ENCODE data around the gene EML1. TPM values are rescaled to one million over a fixed set of nuclear protein-coding genes. Genes with fewer than 3 reads are reported as not detected.
A peak's percentile ranks its signal among the peaks of the same experiment; 100 is the strongest.

Gene EML1
- total RNA-seq, 2 donors from 2014 or later: 28.3 to 30.2 TPM

DNA sequence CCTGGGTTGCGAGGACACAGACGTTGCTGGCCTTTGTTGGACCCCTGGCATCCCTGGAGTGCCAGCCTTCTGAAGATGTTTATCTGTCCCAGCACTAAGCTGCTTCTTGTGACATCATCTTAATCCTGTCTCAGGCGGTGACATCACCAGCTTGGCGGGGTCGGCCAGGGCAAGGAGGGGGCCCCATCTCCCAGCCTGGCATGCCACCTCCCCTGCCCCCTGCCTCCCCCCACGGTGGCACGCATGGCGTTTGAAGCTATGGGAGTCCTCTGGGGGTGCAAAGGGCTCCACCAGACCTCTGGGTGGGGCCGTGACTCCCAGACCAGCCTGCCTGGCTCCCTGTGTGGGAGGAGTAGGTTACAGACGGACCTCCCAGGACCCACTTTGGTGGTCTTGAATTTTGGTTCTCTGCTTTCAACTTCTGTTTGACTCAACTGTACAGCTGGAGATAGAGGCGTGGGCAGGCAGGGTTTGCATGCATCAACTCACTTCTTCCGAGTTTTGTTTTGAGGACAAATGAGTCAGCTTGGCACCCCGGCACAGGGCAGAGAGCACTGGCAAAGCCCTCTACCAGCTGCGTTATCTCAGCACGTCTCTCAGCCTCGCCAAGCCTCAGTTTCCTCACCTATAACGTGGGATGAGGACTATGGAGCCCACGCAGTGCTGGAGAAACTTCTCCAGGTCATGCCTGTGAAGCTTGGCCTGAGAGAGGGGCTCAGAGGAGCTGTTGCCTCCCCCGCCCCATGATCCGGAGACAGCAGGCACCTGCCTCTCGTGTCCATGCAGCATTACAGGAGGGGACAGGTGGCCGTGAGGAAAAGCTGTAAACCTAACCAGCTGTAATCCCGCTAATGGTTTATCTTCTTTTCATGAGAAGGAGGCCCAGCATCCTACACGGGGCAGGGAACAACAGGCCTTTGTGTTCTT, 38.8 kb upstream of the EML1 start:
- DNase-seq (ENCODE audit: low spot score): no peak
- TF ChIP-seq, protein P1, sequence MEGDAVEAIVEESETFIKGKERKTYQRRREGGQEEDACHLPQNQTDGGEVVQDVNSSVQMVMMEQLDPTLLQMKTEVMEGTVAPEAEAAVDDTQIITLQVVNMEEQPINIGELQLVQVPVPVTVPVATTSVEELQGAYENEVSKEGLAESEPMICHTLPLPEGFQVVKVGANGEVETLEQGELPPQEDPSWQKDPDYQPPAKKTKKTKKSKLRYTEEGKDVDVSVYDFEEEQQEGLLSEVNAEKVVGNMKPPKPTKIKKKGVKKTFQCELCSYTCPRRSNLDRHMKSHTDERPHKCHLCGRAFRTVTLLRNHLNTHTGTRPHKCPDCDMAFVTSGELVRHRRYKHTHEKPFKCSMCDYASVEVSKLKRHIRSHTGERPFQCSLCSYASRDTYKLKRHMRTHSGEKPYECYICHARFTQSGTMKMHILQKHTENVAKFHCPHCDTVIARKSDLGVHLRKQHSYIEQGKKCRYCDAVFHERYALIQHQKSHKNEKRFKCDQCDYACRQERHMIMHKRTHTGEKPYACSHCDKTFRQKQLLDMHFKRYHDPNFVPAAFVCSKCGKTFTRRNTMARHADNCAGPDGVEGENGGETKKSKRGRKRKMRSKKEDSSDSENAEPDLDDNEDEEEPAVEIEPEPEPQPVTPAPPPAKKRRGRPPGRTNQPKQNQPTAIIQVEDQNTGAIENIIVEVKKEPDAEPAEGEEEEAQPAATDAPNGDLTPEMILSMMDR (IDR thresholded peaks at IDR 0.05): no peak
- Histone ChIP-seq H3K4me3 (no peak overlapping the region), H3K4me1 (peaks cover 0 to 89% of the 10 kb centered on the region in 2 donors), H3K27me3 (no peaks in the 10 kb centered on the region), H3K9me3 (no peaks in the 10 kb centered on the region), H3K36me3 (no peaks in the 10 kb centered on the region), H3K27ac (peak overlapping the region; percentile 10 to 38)

- Histone ChIP-seq H3K27ac (peak overlapping the region in 1 of 2 donors; percentile 43), H3K27me3 (no peaks in the 10 kb centered on the region), H3K36me3 (no peaks in the 10 kb centered on the region), H3K4me1 (peaks cover 0 to 83% of the 10 kb centered on the region in 2 donors), H3K4me3 (no peak overlapping the region), H3K9me3 (no peaks in the 10 kb centered on the region)
- DNase-seq (ENCODE audit: low spot score): no peak
- TF ChIP-seq, protein P1 (IDR thresholded peaks at IDR 0.05): no peak
Measured at GRCh38 chr14:99755068-99755405, 38.2 kb upstream of the EML1 start.

GRCh38 chr14:99755629-99756603, 37.3 kb upstream of the EML1 start:
- Histone ChIP-seq H3K9me3 (no peaks in the 10 kb centered on the region), H3K36me3 (no peaks in the 10 kb centered on the region), H3K4me3 (no peak overlapping the region), H3K27me3 (no peaks in the 10 kb centered on the region), H3K27ac (peak overlapping the region in 1 of 2 donors; percentile 43), H3K4me1 (peaks cover 0 to 74% of the 10 kb centered on the region in 2 donors)
- DNase-seq (ENCODE audit: low spot score): peak; percentile 92
- TF ChIP-seq, protein P1 (IDR thresholded peaks at IDR 0.05): no peak

DNA sequence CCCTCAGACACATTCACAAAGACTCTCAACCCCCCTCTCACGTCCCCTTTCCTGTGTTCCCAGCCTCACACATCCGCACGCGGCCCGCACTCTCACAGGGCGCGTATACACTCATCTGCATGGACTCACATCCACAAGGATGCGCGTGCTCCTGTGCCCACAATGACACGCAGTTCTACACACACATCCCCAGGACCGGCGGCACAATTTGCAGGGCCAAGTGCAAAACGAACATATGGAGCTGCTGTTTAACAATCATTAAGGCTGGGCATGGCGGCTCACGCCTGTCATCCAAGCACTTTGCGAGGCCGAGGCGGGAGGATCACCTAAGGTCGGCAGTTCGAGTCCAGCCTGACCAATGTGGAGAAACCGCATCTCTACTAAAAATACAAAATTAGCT, 36.4 kb upstream of the EML1 start:
- Histone ChIP-seq H3K4me3 (no peak overlapping the region), H3K27me3 (no peaks in the 10 kb centered on the region), H3K36me3 (no peaks in the 10 kb centered on the region), H3K9me3 (no peaks in the 10 kb centered on the region), H3K4me1 (peaks cover 0 to 66% of the 10 kb centered on the region in 2 donors), H3K27ac (no peak overlapping the region)
- DNase-seq (ENCODE audit: low spot score): no peak
- TF ChIP-seq, protein P1 (IDR thresholded peaks at IDR 0.05): no peak

GRCh38 chr14:99757331-99758070, 35.7 kb upstream of the EML1 start:
- no peaks in the 10 kb centered on the region for H3K9me3 ChIP-seq
- H3K36me3 ChIP-seq: no peaks in the 10 kb centered on the region
- no peaks in the 10 kb centered on the region for H3K27me3 ChIP-seq
- peaks cover 0 to 58% of the 10 kb centered on the region in 2 donors for H3K4me1 ChIP-seq
- no peak for DNase-seq (ENCODE audit: low spot score)
- TF ChIP-seq, protein P1 (IDR thresholded peaks at IDR 0.05): no peak
- H3K4me3 ChIP-seq: no peak overlapping the region
- no peak overlapping the region for H3K27ac ChIP-seq
